Fibroblast of lung (primary cell): ENCODE data around the gene NEGR1.

ENCODE experiments used
- EZH2 ChIP-seq: IDR thresholded peaks from 2 replicates; pipeline ENCODE4 v1.5.1; 2012; ENCODE audit warnings: low read length, control low read depth, mild to moderate bottlenecking; ENCODE audit errors: missing control alignments
- TF ChIP-seq, protein P1 (sequence below), 2 donors: IDR thresholded peaks in 1 of 2; conservative IDR thresholded peaks in 1 of 2; 1 replicate in 1 of 2; 2 replicates in 1 of 2; pipeline ENCODE4 v1.5.1; 2011 to 2012; ENCODE audit warnings: low read length in 2 of 2, control low read depth in 1 of 2, inconsistent platforms in 1 of 2, low read depth in 1 of 2, mild to moderate bottlenecking in 1 of 2

DNA sequence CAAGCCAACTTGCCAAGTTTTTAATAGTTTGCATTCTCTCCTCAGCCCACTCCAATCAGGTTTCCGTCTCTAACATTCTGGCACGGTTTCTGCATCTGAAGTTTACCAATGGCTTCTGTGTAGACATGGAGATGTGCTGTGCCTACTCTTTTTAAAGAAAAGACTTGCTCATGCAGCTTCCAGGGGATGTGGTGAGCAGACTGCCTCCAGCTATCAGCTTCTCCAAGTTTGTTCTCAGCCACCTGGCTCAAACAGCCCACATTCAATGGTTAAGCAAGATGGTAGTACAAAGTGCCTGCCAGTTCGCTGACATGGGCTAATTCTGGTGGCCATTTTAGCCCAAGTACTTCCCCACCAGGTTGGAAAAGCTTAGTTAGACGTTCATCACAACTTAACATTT, 465.3 kb downstream of the NEGR1 start:
- TF ChIP-seq, protein P1, sequence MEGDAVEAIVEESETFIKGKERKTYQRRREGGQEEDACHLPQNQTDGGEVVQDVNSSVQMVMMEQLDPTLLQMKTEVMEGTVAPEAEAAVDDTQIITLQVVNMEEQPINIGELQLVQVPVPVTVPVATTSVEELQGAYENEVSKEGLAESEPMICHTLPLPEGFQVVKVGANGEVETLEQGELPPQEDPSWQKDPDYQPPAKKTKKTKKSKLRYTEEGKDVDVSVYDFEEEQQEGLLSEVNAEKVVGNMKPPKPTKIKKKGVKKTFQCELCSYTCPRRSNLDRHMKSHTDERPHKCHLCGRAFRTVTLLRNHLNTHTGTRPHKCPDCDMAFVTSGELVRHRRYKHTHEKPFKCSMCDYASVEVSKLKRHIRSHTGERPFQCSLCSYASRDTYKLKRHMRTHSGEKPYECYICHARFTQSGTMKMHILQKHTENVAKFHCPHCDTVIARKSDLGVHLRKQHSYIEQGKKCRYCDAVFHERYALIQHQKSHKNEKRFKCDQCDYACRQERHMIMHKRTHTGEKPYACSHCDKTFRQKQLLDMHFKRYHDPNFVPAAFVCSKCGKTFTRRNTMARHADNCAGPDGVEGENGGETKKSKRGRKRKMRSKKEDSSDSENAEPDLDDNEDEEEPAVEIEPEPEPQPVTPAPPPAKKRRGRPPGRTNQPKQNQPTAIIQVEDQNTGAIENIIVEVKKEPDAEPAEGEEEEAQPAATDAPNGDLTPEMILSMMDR (conservative IDR thresholded peaks at IDR 0.05 in 1 of 2, IDR thresholded peaks at IDR 0.05 in 1 of 2; ENCODE audit: low read depth in 1 of 2, low read length in 2 of 2): no peak
- TF ChIP-seq EZH2: no peak
